Embryonic facial prominence (tissue), 1 donor: Measurements from ENCODE around the gene CREBZF.
"Not testable (repeated sequence)": the region's sequence is repeated elsewhere in the genome, so short reads cannot be mapped to it uniquely, and the experiment has no call there.

ENCODE experiments used
- DNase-seq: peaks from one replicate; pipeline ENCODE4 v3.0.0-alpha.2; 2016; ENCODE audit errors: extremely low spot score

Gene CREBZF

GRCh38 chr11:85670949-85671663 lies 6.2 kb upstream of the CREBZF start:
- DNase-seq: not testable (repeated sequence)

GRCh38 chr11:85668157-85668556 lies 3.2 kb upstream of the CREBZF start:
- no peak for DNase-seq

GRCh38 chr11:85666687-85667086 lies 1.8 kb upstream of the CREBZF start:
- DNase-seq: no peak

GRCh38 chr11:85665733-85666132 lies 804 bp upstream of the CREBZF start:
- DNase-seq: no peak

GRCh38 chr11:85663753-85664614 lies 945 bp downstream of the CREBZF start:
- no peak for DNase-seq

- no peak for DNase-seq
Observed at GRCh38 chr11:85663080-85663752, 1.7 kb downstream of the CREBZF start.

- no peak for DNase-seq
Observed at GRCh38 chr11:85661972-85662664, 2.8 kb downstream of the CREBZF start.

GRCh38 chr11:85658180-85658579 lies 6.7 kb downstream of the CREBZF start:
- no peak for DNase-seq

- DNase-seq: no peak
Observed at GRCh38 chr11:85656777-85657176, 8.2 kb downstream of the CREBZF start.

- DNase-seq: not testable (repeated sequence)
Observed at GRCh38 chr11:85654343-85654742, 10.6 kb downstream of the CREBZF start.

GRCh38 chr11:85652786-85653447 lies 12.0 kb downstream of the CREBZF start:
- DNase-seq: no peak

GRCh38 chr11:85651118-85651517 lies 13.8 kb downstream of the CREBZF start:
- DNase-seq: no peak

GRCh38 chr11:85647604-85648299 lies 17.2 kb downstream of the CREBZF start, which contains the start of gene TMEM126A:
TSS of gene TMEM126A (plus strand) at chr11:85647967. CDS start at chr11:85650256, 2,289 bp downstream.
- DNase-seq: no peak

- no peak for DNase-seq
Observed at GRCh38 chr11:85647078-85647477, 17.9 kb downstream of the CREBZF start.

- DNase-seq: no peak
Observed at GRCh38 chr11:85643191-85643614, 21.7 kb downstream of the CREBZF start.

GRCh38 chr11:85634747-85635146 lies 30.2 kb downstream of the CREBZF start:
- no peak for DNase-seq

- DNase-seq: no peak
Observed at GRCh38 chr11:85628771-85629341, 36.1 kb downstream of the CREBZF start.

- DNase-seq: peak; percentile 94
Observed at GRCh38 chr11:85627998-85628770, 36.7 kb downstream of the CREBZF start, which contains the start of gene TMEM126B. TSS of gene TMEM126B (plus strand) at chr11:85628593. CDS start at chr11:85628608, 15 bp downstream.

- no peak for DNase-seq
Observed at GRCh38 chr11:85627332-85627997, 37.5 kb downstream of the CREBZF start, which contains the start of gene DLG2. TSS of gene DLG2 (minus strand) at chr11:85627344.
